Measurements from ENCODE around the gene CCZ1B. TPM values are rescaled to one million over a fixed set of nuclear protein-coding genes. Genes with fewer than 3 reads are reported as not detected.
"Not testable (repeated sequence)": the region's sequence is repeated elsewhere in the genome, so short reads cannot be mapped to it uniquely, and the experiment has no call there.

CCZ1B gene
- total and polyA plus RNA-seq, 2 of the 8 experiments (the other 6 are each of a cell fraction or from before 2014, with no cell fraction given), result 18.0 to 55.2 TPM

DNA sequence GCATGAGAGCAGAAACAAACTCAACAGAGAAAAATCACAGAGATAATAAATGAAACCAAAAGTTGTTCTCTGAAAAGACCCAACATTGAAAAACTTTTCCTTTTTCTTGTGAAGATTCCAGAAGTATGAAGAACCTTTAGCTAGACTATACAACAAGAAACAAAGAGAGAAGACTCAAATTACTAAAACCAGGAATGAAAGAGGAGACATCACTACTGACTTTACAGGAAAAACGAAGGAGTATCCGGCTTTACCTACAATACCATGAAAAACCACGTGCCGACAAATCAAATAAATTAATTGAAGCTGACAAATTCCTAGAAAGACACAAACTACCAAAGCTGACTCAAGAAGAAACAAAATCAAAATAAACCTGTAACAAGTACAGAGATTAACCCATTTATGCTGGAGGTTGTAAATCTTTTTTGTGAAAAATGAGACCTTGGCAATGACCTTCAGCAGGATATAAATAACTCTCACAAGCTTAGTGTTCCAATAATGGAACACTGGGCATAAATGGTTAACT lies 18.6 kb downstream of the CCZ1B start:
- H3K9ac ChIP-seq (replicated peaks in 1 of 4; ENCODE audit: extremely low read depth in 1 of 4, low read depth in 3 of 4, low read length in 3 of 4); H4K91ac ChIP-seq (replicated peaks; ENCODE audit: insufficient read length, low read length); DNase-seq (ENCODE audit: low read depth in 1 of 2, low spot score in 2 of 2); H3K36me3 ChIP-seq (ENCODE audit: control insufficient read depth in 2 of 4, insufficient read depth in 4 of 4, low read length in 3 of 4); H4K5ac ChIP-seq (ENCODE audit: insufficient read length, low read depth, low read length); H2BK15ac ChIP-seq (ENCODE audit: low read length); H3K4me3 ChIP-seq (ENCODE audit: extremely low read depth in 1 of 4, insufficient read depth in 2 of 4, low read depth in 3 of 4, low read length in 4 of 4); H2BK120ac ChIP-seq (replicated peaks; ENCODE audit: low read depth, low read length); H3K4me1 ChIP-seq (replicated peaks in 1 of 4; ENCODE audit: control insufficient read depth in 3 of 4, insufficient read depth in 4 of 4, low read length in 3 of 4); H3K4ac ChIP-seq (replicated peaks; ENCODE audit: insufficient read length, low read depth, low read length); H3K79me1 ChIP-seq (ENCODE audit: low read depth, low read length); H2BK20ac ChIP-seq (ENCODE audit: low read length); H3K23ac ChIP-seq (ENCODE audit: insufficient read length); H3K56ac ChIP-seq (replicated peaks; ENCODE audit: insufficient read length, low read depth, low read length); H3K4me2 ChIP-seq (ENCODE audit: insufficient read depth in 1 of 2, low read depth in 2 of 2, low read length in 2 of 2); H4K20me1 ChIP-seq (replicated peaks in 1 of 2; ENCODE audit: control insufficient read depth in 1 of 2, insufficient read depth in 2 of 2, low read length in 2 of 2); H3K14ac ChIP-seq (ENCODE audit: insufficient read length); H3K9me3 ChIP-seq (ENCODE audit: insufficient read depth in 2 of 2, low read depth in 1 of 2, low read length in 1 of 2); H2BK12ac ChIP-seq (ENCODE audit: low read depth, low read length); H3K79me2 ChIP-seq (ENCODE audit: control insufficient read depth in 1 of 2, insufficient read depth in 2 of 2, low read length in 2 of 2); H2BK5ac ChIP-seq (ENCODE audit: low read depth, low read length); H3K23me2 ChIP-seq (ENCODE audit: low read depth, low read length); H2AFZ ChIP-seq (ENCODE audit: low read length); H4K8ac ChIP-seq (ENCODE audit: extremely low read depth, insufficient read depth, low read length); CTCF ChIA-PET (ENCODE audit: partially characterized antibody); H3K27me3 ChIP-seq (replicated peaks in 1 of 4; ENCODE audit: control insufficient read depth in 3 of 4, extremely low read depth in 1 of 4, insufficient read depth in 3 of 4, low read length in 3 of 4); H3K27ac ChIP-seq (ENCODE audit: low read depth, low read length); POLR2A ChIA-PET (ENCODE audit: partially characterized antibody); H2AK5ac ChIP-seq (ENCODE audit: low read depth, low read length); H3K18ac ChIP-seq (ENCODE audit: extremely low read depth, low read length); FAIRE-seq: not testable (repeated sequence)
- 100% methylated on average over 1 of the region's 4 CpGs; no CpG with 5 or more reads in 1 of the 2 experiments for WGBS, 2 experiments (ENCODE audit: extremely low coverage in 1 of 2, insufficient coverage in 1 of 2, insufficient read length in 1 of 2, insufficient replicate concordance in 2 of 2, low coverage in 1 of 2, low lambda C conversion rate in 2 of 2, missing lambda C conversion rate in 1 of 2)

DNA sequence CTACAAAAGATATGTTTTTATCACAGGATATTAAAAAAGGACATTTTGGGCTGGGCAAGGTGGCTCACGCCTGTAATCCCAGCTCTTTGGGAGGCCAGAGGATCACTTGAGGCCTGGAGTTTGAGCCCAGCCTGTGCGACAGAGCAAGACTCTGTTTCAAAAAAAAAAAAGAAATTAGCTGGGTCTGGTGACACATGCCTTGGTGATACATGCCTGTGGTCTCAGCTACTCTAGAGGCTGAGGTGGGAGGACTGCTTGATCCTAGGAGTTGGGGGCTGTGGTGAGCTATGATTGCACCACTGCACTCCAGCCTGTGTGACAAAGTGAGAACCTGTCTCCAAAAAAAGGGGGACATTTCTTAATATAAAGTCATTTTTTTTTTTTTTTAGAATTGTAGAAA lies 25.7 kb downstream of the CCZ1B start:
- H3K23ac ChIP-seq (ENCODE audit: insufficient read length); H3K79me1 ChIP-seq (ENCODE audit: low read depth, low read length); POLR2A ChIA-PET (ENCODE audit: partially characterized antibody); H3K18ac ChIP-seq (ENCODE audit: extremely low read depth, low read length); H3K36me3 ChIP-seq (ENCODE audit: control insufficient read depth in 2 of 4, insufficient read depth in 4 of 4, low read length in 3 of 4); H3K27me3 ChIP-seq (replicated peaks in 1 of 4; ENCODE audit: control insufficient read depth in 3 of 4, extremely low read depth in 1 of 4, insufficient read depth in 3 of 4, low read length in 3 of 4); H3K4ac ChIP-seq (replicated peaks; ENCODE audit: insufficient read length, low read depth, low read length); H3K4me2 ChIP-seq (ENCODE audit: insufficient read depth in 1 of 2, low read depth in 2 of 2, low read length in 2 of 2); H2AK5ac ChIP-seq (ENCODE audit: low read depth, low read length); H3K56ac ChIP-seq (replicated peaks; ENCODE audit: insufficient read length, low read depth, low read length); H2BK12ac ChIP-seq (ENCODE audit: low read depth, low read length); H3K23me2 ChIP-seq (ENCODE audit: low read depth, low read length); H3K79me2 ChIP-seq (ENCODE audit: control insufficient read depth in 1 of 2, insufficient read depth in 2 of 2, low read length in 2 of 2); H4K20me1 ChIP-seq (replicated peaks in 1 of 2; ENCODE audit: control insufficient read depth in 1 of 2, insufficient read depth in 2 of 2, low read length in 2 of 2); H2BK15ac ChIP-seq (ENCODE audit: low read length); H2AFZ ChIP-seq (ENCODE audit: low read length); H3K9ac ChIP-seq (replicated peaks in 1 of 4; ENCODE audit: extremely low read depth in 1 of 4, low read depth in 3 of 4, low read length in 3 of 4); DNase-seq (ENCODE audit: low read depth in 1 of 2, low spot score in 2 of 2); H3K27ac ChIP-seq (ENCODE audit: low read depth, low read length); H2BK20ac ChIP-seq (ENCODE audit: low read length); H4K91ac ChIP-seq (replicated peaks; ENCODE audit: insufficient read length, low read length); H4K5ac ChIP-seq (ENCODE audit: insufficient read length, low read depth, low read length); CTCF ChIA-PET (ENCODE audit: partially characterized antibody); H2BK120ac ChIP-seq (replicated peaks; ENCODE audit: low read depth, low read length); H2BK5ac ChIP-seq (ENCODE audit: low read depth, low read length); H4K8ac ChIP-seq (ENCODE audit: extremely low read depth, insufficient read depth, low read length); H3K4me3 ChIP-seq (ENCODE audit: extremely low read depth in 1 of 4, insufficient read depth in 2 of 4, low read depth in 3 of 4, low read length in 4 of 4); H3K9me3 ChIP-seq (ENCODE audit: insufficient read depth in 2 of 2, low read depth in 1 of 2, low read length in 1 of 2); FAIRE-seq; H3K14ac ChIP-seq (ENCODE audit: insufficient read length); H3K4me1 ChIP-seq (replicated peaks in 1 of 4; ENCODE audit: control insufficient read depth in 3 of 4, insufficient read depth in 4 of 4, low read length in 3 of 4): not testable (repeated sequence)
- WGBS, 2 experiments (ENCODE audit: extremely low coverage in 1 of 2, insufficient coverage in 1 of 2, insufficient read length in 1 of 2, insufficient replicate concordance in 2 of 2, low coverage in 1 of 2, low lambda C conversion rate in 2 of 2, missing lambda C conversion rate in 1 of 2), result 100% methylated on average over 1 of the region's 2 CpGs; no CpG with 5 or more reads in 1 of the 2 experiments

All from H1 (cell line).